Measurements from ENCODE around the gene ANO1.

DNA sequence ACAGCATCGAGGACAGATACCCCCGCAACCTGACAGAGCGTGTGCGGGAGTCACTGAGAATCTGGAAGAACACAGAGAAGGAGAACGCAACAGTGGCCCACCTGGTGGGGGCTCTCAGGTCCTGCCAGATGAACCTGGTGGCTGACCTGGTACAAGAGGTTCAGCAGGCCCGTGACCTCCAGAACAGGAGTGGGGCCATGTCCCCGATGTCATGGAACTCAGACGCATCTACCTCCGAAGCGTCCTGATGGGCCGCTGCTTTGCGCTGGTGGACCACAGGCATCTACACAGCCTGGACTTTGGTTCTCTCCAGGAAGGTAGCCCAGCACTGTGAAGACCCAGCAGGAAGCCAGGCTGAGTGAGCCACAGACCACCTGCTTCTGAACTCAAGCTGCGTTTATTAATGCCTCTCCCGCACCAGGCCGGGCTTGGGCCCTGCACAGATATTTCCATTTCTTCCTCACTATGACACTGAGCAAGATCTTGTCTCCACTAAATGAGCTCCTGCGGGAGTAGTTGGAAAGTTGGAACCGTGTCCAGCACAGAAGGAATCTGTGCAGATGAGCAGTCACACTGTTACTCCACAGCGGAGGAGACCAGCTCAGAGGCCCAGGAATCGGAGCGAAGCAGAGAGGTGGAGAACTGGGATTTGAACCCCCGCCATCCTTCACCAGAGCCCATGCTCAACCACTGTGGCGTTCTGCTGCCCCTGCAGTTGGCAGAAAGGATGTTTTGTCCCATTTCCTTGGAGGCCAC, 128.3 kb downstream of the ANO1 start:
- TF ChIP-seq, protein P1, sequence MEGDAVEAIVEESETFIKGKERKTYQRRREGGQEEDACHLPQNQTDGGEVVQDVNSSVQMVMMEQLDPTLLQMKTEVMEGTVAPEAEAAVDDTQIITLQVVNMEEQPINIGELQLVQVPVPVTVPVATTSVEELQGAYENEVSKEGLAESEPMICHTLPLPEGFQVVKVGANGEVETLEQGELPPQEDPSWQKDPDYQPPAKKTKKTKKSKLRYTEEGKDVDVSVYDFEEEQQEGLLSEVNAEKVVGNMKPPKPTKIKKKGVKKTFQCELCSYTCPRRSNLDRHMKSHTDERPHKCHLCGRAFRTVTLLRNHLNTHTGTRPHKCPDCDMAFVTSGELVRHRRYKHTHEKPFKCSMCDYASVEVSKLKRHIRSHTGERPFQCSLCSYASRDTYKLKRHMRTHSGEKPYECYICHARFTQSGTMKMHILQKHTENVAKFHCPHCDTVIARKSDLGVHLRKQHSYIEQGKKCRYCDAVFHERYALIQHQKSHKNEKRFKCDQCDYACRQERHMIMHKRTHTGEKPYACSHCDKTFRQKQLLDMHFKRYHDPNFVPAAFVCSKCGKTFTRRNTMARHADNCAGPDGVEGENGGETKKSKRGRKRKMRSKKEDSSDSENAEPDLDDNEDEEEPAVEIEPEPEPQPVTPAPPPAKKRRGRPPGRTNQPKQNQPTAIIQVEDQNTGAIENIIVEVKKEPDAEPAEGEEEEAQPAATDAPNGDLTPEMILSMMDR (IDR thresholded peaks at IDR 0.05; ENCODE audit: low read depth, low read length, poor library complexity, severe bottlenecking) = no peak
- TF ChIP-seq EZH2phosphoT487 (IDR thresholded peaks at IDR 0.05; ENCODE audit: borderline replicate concordance, low read length) = no peak
